ENCODE measurements around the gene BEST4.
"Not testable (repeated sequence)": the region's sequence is repeated elsewhere in the genome, so short reads cannot be mapped to it uniquely, and the experiment has no call there.

BEST4 gene

DNA sequence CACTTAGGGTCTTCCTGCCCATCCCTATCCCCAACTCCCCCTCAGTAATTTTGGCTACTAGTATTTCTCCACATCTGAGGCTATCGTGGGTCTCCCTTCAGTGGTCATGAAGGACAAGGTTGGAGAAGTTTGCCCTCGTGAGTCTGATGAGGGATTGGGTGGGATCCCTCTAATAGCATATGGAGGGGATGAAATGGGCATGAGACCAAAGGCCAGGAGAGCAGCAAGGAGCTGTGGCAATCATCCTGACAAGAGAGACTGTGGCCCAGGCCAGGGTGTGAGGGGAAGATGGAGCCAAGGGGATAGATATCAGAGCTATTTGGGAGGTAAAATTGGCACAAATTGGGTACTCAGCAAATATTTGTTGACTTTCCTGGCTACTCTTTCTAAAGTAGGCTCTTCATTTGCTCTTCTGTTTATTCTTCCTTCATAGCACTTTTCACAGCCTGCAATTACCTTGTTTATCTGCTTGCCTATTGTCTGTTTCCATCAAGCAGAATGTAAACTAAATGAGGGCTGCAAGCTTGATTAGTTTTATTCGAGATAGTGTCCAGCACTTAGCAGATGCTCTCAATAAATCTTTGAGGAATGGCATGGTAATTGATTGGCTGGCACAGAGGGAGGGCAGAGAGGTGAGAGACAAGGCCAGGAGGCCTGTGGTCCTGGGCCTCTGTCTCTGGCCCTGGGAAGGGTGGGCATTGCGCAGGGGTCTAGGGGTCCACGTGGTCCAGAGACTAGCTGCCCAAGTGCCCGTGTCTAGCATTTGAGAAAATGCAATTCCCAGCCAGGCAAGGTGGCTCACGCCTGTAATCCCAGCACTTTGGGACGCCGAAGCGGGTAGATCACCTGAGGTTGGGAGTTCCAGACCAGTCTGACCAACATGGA, 10.8 kb upstream of the BEST4 start:
- Mint-ChIP-seq H3K36me3 (ENCODE audit: low read depth) (peaks cover 26% of the 10 kb centered on the region), H3K27ac (peak overlapping the region; percentile 97), H3K9me3 (no peaks in the 10 kb centered on the region), H3K4me1 (ENCODE audit: low read depth) (peaks cover 35% of the 10 kb centered on the region), H3K27me3 (no peaks in the 10 kb centered on the region), H3K4me3 (no peak overlapping the region)

DNA sequence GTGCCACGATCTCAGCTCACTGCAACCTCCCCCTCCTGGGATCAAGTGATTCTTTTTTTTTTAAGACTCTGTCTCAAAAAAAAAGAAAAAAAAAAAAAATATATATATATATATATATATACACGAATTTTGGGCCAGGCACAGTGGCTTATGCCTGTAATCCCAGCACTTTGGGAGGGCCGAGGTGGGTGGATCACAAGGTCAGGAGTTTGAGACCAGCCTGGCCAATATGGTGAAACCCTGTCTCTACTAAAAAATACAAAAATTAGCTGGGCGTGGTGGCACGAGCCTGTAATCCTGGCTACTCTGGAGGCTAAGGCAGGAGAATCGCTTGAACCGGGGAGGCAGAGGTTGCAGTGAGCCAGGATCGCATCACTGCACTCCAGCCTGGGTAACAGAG, 9.9 kb upstream of the BEST4 start:
- Mint-ChIP-seq H3K36me3 (ENCODE audit: low read depth) (peaks cover 17% of the 10 kb centered on the region), H3K4me1 (ENCODE audit: low read depth) (peaks cover 26% of the 10 kb centered on the region)
- H3K4me3 Mint-ChIP-seq, H3K9me3 Mint-ChIP-seq, H3K27me3 Mint-ChIP-seq, H3K27ac Mint-ChIP-seq: not testable (repeated sequence)

- Mint-ChIP-seq H3K4me3 (no peak overlapping the region), H3K27ac (no peak overlapping the region), H3K27me3 (no peaks in the 10 kb centered on the region), H3K4me1 (ENCODE audit: low read depth) (no peaks in the 10 kb centered on the region), H3K36me3 (ENCODE audit: low read depth) (no peaks in the 10 kb centered on the region), H3K9me3 (no peaks in the 10 kb centered on the region)
Measured at GRCh38 chr1:44792736-44793502, 4.9 kb upstream of the BEST4 start.

GRCh38 chr1:44790968-44791801, 3.2 kb upstream of the BEST4 start:
- Mint-ChIP-seq H3K4me1 (ENCODE audit: low read depth) (peaks cover 4% of the 10 kb centered on the region), H3K27me3 (no peaks in the 10 kb centered on the region), H3K36me3 (ENCODE audit: low read depth) (no peaks in the 10 kb centered on the region), H3K27ac (no peak overlapping the region), H3K4me3 (no peak overlapping the region), H3K9me3 (no peaks in the 10 kb centered on the region)

- no peaks in the 10 kb centered on the region for H3K36me3 Mint-ChIP-seq (ENCODE audit: low read depth)
- H3K4me3 Mint-ChIP-seq, result no peak overlapping the region
- H3K27me3 Mint-ChIP-seq, result no peaks in the 10 kb centered on the region
- no peaks in the 10 kb centered on the region for H3K9me3 Mint-ChIP-seq
- no peak overlapping the region for H3K27ac Mint-ChIP-seq
- H3K4me1 Mint-ChIP-seq (ENCODE audit: low read depth), result peaks cover 31% of the 10 kb centered on the region
Measured at GRCh38 chr1:44787506-44787905, 464 bp downstream of the BEST4 start.

DNA sequence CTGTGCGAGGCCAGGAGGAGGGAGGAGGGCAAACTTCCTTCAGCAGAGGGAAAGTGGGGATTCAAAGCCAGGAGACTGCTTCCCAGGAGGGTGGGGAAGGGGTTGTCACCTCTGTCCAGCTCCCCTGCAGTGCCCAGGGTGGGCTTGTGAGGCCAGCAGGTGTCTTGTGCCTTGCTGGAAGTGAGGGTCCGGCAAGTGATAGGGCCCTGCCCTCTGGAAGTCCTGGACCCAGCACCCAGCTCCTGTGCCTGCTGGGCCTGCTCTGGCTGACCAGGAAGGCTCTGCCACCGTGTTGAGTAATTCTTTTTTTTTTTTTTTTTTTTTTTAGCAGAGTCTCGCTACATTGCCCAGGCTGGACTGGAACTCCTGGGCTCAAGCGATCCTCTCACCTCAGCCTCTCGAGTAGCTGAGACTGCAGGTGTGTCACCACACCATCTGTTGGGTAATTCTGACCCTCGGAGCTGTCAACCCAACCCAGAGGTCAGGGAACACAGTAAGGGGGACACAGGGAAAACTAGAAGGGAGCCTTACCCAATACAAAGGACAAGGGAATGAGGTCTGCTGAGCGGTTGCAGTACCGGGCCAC, 1.0 kb downstream of the BEST4 start:
- H3K4me1 Mint-ChIP-seq (ENCODE audit: low read depth), result peaks cover 31% of the 10 kb centered on the region
- peaks cover 3% of the 10 kb centered on the region for H3K36me3 Mint-ChIP-seq (ENCODE audit: low read depth)
- H3K9me3 Mint-ChIP-seq, result no peaks in the 10 kb centered on the region
- H3K4me3 Mint-ChIP-seq, result peak overlapping the region; percentile 70
- peak overlapping the region; percentile 75 for H3K27ac Mint-ChIP-seq
- H3K27me3 Mint-ChIP-seq, result no peaks in the 10 kb centered on the region

- Mint-ChIP-seq H3K36me3 (ENCODE audit: low read depth) (peaks cover 9% of the 10 kb centered on the region), H3K27ac (peak overlapping the region; percentile 75), H3K4me1 (ENCODE audit: low read depth) (peaks cover 35% of the 10 kb centered on the region), H3K27me3 (no peaks in the 10 kb centered on the region), H3K4me3 (peak overlapping the region; percentile 70), H3K9me3 (no peaks in the 10 kb centered on the region)
Measured at GRCh38 chr1:44786138-44786840, 1.7 kb downstream of the BEST4 start.

DNA sequence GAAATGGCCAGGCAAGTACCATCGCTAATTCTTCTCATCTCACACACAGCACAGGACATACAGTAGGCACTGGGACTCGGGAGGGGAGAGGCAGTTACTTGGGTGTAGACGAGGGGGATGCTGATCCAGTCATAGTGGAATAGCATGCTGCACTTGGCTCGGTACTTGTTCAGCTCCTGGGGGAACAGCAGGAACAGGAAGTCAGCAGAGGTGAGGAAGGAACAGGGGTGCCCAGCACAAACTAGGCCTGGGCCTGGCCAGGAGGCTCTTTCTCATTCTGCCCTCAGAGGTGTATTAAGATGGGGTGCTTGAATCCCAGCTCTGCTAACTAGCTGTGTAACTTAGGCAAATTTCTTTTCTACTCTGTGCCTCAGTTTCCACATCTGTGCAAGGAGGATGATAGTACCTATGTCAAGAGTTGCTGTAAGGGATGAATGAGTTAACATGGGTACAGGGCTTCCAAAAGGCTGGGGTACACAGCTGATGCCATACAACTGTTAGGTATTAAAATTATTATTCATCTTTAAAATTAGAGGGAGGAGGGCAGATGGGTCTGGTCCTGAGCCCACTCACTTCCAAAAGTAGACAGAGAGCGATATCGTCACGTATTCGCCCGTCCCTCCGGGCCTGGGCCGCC, 2.4 kb downstream of the BEST4 start:
- Mint-ChIP-seq H3K4me3 (peak overlapping the region; percentile 66), H3K36me3 (ENCODE audit: low read depth) (peaks cover 15% of the 10 kb centered on the region), H3K9me3 (no peaks in the 10 kb centered on the region), H3K27ac (peak overlapping the region; percentile 74), H3K4me1 (ENCODE audit: low read depth) (peaks cover 38% of the 10 kb centered on the region), H3K27me3 (no peaks in the 10 kb centered on the region)

- H3K27ac Mint-ChIP-seq, result peak overlapping the region; percentile 74
- H3K9me3 Mint-ChIP-seq, result no peaks in the 10 kb centered on the region
- H3K4me3 Mint-ChIP-seq, result peak overlapping the region; percentile 66
- H3K36me3 Mint-ChIP-seq (ENCODE audit: low read depth), result peaks cover 21% of the 10 kb centered on the region
- H3K27me3 Mint-ChIP-seq, result no peaks in the 10 kb centered on the region
- peaks cover 44% of the 10 kb centered on the region for H3K4me1 Mint-ChIP-seq (ENCODE audit: low read depth)
Measured at GRCh38 chr1:44785029-44785380, 3.0 kb downstream of the BEST4 start.

DNA sequence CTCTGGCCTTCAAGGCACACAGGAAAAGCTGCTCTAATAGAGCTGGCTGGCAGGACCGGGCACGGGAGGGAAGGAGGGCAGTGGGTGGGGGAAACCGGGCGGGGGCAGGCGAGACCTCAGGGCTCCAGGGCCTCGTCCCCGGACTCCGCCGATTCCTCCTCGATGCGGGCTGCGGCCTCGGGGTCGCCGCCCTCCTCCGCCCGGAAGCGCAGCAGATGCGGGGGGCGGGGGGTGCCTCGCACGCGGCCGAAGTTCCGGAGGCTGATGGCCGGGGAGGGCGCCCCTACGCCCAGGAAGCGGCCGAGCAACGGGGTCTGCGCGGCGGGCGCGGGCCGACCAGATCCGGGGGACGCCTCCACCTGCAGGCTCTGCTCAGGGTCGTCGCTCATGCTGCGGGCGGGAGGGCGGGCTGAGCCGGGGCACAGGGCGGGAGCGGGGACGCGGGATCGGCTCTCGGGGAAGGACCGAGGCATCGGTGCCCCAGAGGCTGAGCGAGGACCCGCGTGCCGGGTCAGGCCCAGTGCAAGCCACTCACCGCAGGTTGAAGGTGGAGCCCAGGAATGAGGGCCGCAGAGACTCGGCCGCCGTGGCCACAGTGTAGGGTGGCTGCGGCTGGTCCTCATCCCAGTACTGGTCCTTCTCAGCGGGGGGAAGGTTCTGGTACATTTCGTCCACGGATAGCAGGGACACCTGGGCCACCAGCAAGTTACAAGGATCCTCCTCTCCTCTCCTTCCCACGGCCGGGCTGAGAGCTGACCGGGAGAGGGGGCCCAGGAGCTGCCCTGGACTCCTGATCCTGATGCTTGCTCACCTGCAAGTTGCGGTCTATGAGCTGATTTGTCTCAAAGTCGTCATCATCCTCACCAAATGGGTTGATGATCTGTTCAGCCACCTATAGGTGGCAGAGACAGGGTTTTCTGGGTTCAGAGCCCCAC, 3.6 kb downstream of the BEST4 start:
- H3K27me3 Mint-ChIP-seq, result no peaks in the 10 kb centered on the region
- peak overlapping the region; percentile 79 for H3K27ac Mint-ChIP-seq
- peaks cover 50% of the 10 kb centered on the region for H3K4me1 Mint-ChIP-seq (ENCODE audit: low read depth)
- H3K4me3 Mint-ChIP-seq, result peak overlapping the region; percentile 74
- no peaks in the 10 kb centered on the region for H3K9me3 Mint-ChIP-seq
- peaks cover 28% of the 10 kb centered on the region for H3K36me3 Mint-ChIP-seq (ENCODE audit: low read depth)

GRCh38 chr1:44783697-44784093, 4.3 kb downstream of the BEST4 start:
- Mint-ChIP-seq H3K27ac (peak overlapping the region; percentile 79), H3K4me3 (peak overlapping the region; percentile 74), H3K36me3 (ENCODE audit: low read depth) (peaks cover 34% of the 10 kb centered on the region), H3K9me3 (no peaks in the 10 kb centered on the region), H3K4me1 (ENCODE audit: low read depth) (peaks cover 57% of the 10 kb centered on the region), H3K27me3 (no peaks in the 10 kb centered on the region)

- Mint-ChIP-seq H3K27ac (peak overlapping the region; percentile 6), H3K36me3 (ENCODE audit: low read depth) (peaks cover 65% of the 10 kb centered on the region), H3K27me3 (no peaks in the 10 kb centered on the region), H3K4me3 (peak overlapping the region; percentile 21), H3K9me3 (no peaks in the 10 kb centered on the region), H3K4me1 (ENCODE audit: low read depth) (peaks cover 65% of the 10 kb centered on the region)
Measured at GRCh38 chr1:44780583-44781121, 7.3 kb downstream of the BEST4 start.

All from stimulated activated naive CD8-positive, alpha-beta T cell treated with anti-CD3 and anti-CD28 coated beads, Interleukin-15, Interleukin-2, amounts not matched to agents 100 ng/mL and 50 ng/mL, for 24 hours (primary cell).